Fibroblast of gingiva (primary cell): ENCODE results near the gene STXBP5L.
"Not testable (repeated sequence)": the region's sequence is repeated elsewhere in the genome, so short reads cannot be mapped to it uniquely, and the experiment has no call there.

Source experiments
- DNase-seq: peaks from one replicate; pipeline ENCODE4 v3.0.0-alpha.2; 2011; ENCODE audit warnings: low read depth

STXBP5L gene

GRCh38 chr3:120908030-120908794 is at the start of gene STXBP5L:
TSS of gene STXBP5L (plus strand) at chr3:120908205. CDS start at chr3:120909579, 1,374 bp downstream.
- DNase-seq, result peak; percentile 15

DNA sequence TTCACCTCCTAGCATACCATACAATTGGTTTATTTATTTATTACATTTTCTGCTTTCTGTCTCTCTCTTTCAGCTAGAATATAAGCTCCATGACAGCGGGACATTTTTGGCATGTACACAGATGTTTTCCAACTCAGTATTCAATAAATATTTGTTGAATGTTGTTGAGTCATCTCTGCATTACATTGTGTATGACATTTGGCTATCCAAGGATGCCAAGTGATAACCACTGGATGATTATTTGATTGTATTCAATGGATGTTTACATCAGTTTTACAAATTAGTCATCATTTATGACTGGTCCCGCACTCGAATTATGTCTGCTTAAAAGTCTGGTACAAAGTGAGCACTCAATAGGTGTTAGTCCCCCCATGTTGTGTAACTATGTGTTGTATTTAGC is 49.5 kb upstream of the STXBP5L start:
- no peak for DNase-seq

DNA sequence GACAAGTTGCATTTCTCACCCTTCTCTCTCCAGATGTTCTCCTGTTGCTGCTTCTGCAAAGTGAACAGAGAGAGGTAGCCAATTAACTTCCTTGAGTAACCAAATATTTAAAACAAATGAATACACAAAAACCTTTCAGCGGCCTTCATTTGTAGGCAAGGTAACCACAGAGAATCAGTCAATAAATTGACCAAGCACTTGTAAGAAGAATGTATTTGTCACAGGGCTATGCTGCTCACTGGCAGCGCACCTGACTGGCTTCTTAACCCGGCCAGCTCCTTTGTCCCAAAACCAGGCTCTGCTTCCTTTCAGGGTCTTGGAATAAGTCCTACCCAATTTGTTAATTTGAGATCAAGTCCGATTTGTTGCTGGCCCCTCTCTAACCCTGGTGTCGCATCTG is 43.5 kb upstream of the STXBP5L start:
- DNase-seq, result no peak

GRCh38 chr3:120875507-120875906 is 32.5 kb upstream of the STXBP5L start:
- no peak for DNase-seq

GRCh38 chr3:120875989-120876388 is 32.0 kb upstream of the STXBP5L start:
- no peak for DNase-seq

GRCh38 chr3:120879411-120879810 is 28.6 kb upstream of the STXBP5L start:
- DNase-seq, result no peak

DNA sequence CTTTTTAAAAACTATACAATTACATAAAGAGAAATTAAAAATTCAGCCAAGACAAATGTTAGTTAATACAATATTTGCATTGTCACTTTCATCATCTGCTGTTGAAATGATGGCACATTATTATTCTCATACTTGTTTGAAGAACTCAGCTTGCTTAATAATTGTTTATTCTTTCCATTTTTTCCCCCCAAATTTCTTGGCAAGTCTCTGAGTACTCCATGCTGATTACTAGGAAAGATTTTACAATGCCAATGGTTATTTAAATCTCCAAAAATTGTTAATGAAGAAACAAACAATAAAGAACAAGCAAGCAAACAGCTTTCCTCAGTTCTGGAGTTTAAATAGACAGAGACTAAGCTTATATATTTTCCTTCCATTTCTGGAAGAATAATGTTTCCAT is 15.1 kb upstream of the STXBP5L start:
- DNase-seq, result no peak

DNA sequence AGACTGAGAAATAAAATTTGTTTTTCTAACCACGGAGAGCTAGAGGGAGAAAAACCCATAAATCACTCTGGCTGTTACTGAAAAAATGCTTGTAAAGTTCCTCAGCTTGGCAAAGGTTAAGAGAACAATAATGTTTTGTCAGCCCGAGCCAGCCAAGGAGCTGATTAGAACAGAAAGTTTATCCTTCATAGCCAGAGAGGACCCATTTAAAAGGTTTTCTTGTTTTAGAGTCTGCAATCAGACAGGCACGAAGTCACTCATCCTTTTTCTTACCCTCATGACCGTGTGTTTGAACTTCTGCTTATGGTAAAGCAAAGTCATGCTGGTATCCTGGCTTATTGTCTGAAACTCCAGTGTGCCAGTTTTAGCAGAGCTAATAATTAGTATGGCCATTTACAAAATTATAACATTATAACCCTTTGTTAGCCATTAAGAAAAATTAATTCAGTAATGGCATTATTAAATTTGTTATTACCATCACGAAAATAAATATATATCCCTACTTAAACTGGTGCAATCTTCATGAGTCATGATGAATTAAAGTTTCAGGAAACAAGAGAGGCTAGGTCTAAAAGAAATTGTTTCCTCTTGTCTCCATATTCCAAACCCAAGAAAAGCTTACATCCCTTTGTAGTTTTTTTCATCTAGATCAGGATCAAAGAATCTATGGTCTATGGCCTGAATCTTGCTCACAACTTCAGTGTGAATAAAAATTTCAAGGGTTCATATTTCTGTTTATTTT is 13.5 kb upstream of the STXBP5L start:
- DNase-seq, result no peak

DNA sequence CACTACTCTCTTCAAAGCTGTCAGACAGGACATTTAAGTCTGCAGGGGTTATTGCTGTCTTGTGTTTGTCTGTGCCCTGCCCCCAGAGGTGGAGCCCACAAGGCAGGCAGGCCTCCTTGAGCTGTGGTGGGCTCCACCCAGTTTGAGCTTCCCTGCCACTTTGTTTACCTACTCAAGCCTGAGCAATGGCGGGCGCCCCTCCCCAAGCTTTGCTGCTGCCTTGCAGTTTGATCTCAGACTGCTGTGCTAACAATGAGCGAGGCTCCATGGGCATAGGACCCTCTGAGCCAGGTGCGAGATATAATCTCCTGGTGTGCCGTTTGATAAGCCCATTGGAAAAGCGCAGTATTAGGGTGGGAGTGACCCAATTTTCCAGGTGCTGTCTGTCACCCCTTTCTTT is 6.3 kb upstream of the STXBP5L start:
- not testable (repeated sequence) for DNase-seq

- no peak for DNase-seq
These were observed 4.8 kb upstream of the STXBP5L start for GRCh38 chr3:120903221-120903620.

DNA sequence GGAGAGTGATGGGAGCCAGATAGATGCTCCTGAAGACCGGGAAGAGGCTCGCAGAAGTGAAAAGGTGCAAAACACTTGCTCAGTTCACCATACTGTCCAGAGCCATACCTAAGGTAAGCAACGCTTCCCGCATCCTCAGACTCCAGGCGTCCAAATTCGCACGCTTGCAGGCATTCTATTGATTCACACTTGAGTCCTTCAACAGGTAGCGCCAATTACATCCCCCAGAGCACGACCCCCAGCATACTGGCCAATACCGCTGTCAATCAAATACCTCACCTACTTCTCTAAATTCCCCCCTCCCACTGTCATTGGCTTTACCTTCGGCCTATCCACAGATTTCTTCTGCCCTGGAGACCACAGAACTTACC is 361 bp upstream of the STXBP5L start:
- no peak for DNase-seq

GRCh38 chr3:120908795-120909601 is 993 bp downstream of the STXBP5L start:
- DNase-seq, result no peak

DNA sequence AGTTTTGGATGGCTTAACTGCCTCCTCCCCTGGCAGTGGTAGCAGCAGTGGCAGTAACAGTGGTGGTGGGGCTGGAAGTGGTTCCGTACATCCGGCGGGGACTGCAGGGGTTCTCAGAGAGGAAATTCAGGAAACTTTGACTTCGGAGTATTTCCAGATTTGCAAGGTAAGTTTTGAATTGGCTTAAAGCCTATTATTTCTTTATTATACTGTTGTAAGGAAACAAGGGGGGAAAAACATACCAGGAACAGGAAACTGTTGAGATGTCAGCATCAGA is 1.5 kb downstream of the STXBP5L start:
- no peak for DNase-seq

DNA sequence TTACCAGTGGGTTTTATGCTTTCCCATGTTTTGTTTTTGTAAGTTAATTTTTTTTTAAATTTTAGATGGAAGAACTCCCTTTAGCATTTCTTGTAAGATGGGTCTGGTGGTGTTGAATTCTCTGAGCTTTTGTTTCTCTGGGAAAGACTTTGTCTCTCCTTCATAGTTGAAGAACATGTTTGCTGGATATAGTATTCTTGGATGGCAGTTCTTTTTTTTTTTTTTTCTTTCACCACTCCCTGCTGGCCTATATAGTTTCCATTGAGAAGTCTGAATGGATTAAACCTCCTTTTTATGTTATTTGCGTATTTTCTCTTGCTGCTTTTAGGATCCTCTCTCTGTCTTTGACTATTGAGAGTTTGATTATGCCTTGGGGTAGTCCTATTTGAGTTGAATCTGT is 18.1 kb downstream of the STXBP5L start:
- no peak for DNase-seq

DNA sequence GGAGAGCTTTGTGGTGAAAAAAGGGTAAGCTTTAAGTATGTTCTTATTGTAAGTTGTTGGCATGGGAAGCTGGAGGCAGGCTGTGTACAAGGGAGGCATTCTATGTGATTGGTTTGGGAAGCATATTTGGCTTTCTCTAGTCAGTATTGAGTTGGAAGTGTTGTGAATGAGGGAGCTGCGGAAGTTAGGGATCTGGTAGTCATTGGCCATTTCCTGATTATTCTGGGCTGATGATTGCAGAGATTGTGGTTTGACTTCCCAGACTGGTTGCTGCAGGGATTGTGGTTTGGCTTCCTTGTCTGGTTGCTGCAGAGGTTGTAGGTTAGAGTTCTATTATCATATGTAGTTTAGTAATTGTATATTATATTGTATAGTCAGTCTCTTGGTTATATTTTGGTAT is 21.0 kb downstream of the STXBP5L start:
- DNase-seq, result no peak

- no peak for DNase-seq
These were observed 23.6 kb downstream of the STXBP5L start for GRCh38 chr3:120931593-120931992.

- no peak for DNase-seq
These were observed 48.1 kb downstream of the STXBP5L start for GRCh38 chr3:120956143-120956542.

- DNase-seq, result no peak
These were observed 74.8 kb downstream of the STXBP5L start for GRCh38 chr3:120982608-120983320.

DNA sequence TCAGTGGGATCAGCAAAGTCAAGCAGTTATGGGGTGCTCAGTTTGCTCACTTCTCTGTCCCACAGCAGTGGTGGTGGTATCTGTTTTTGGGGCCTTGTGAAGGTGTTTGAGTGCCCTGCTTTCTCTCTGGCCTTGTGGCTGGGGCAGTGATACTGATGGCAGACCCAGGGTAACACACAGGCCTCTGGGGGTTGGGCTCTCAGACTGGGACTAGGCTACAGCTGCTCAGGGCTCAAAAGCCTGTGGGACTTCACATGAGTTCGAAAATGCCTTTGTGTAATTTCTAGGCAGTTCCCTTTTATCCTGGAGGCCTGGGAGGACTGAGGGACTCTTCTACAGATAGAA is 75.3 kb downstream of the STXBP5L start:
- DNase-seq, result no peak

GRCh38 chr3:120983841-120984240 is 75.8 kb downstream of the STXBP5L start:
- no peak for DNase-seq

- DNase-seq, result no peak
These were observed 77.2 kb downstream of the STXBP5L start for GRCh38 chr3:120985242-120985641.

DNA sequence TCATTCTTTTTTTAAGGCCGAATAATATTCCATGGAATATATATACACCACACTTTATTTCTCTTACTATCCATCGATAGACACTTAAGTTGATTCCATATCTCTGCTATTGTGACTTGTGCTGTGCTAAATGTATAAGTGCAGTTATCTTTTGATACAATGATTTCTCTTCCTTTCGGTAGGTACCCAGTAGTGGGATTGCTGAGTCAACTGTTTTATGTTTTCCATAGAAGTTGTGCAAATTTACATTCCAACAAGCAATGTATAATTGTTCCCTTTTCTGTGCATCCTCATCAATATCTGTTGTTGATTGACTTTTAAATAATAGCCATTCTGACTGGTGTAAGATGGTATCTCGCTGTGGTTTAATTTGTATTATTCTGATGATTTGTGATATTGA is 81.0 kb downstream of the STXBP5L start:
- no peak for DNase-seq

GRCh38 chr3:121018917-121019321 is 110.9 kb downstream of the STXBP5L start:
- DNase-seq, result no peak
